ENCODE measurements around the gene CDH4.

- TF ChIP-seq CTCF (IDR thresholded peaks at IDR 0.05) (no peak), POLR2A (IDR thresholded peaks at IDR 0.05) (no peak), POLR2AphosphoS5 (IDR thresholded peaks at IDR 0.05) (no peak), EP300 (IDR thresholded peaks at IDR 0.05) (no peak)
These were observed 485.3 kb downstream of the CDH4 start for GRCh38 chr20:61737346-61737745.

Data from sigmoid colon (tissue), 4 donors.